Measurements from ENCODE around the gene USP24.

- no peak for TF ChIP-seq CTCF (IDR thresholded peaks at IDR 0.05)
- no peak for TF ChIP-seq POLR2A (IDR thresholded peaks at IDR 0.05)
Observed at GRCh38 chr1:55217226-55217986, 2.2 kb upstream of the USP24 start.

Data from lower leg skin (tissue), 3 donors.